Stimulated activated CD8-positive, alpha-beta memory T cell treated with anti-CD3 and anti-CD28 coated beads, Interleukin-12 subunit alpha, Interleukin-12 subunit beta, amount 100 ng/mL, for 24 hours (primary cell): ENCODE data around the gene WIPF2.
"Not testable (repeated sequence)": the region's sequence is repeated elsewhere in the genome, so short reads cannot be mapped to it uniquely, and the experiment has no call there.

Source experiments
- DNase-seq: peaks from one replicate; pipeline ENCODE4 v3.0.0-alpha.2; 2020; ENCODE audit errors: extremely low read depth

WIPF2 gene

DNA sequence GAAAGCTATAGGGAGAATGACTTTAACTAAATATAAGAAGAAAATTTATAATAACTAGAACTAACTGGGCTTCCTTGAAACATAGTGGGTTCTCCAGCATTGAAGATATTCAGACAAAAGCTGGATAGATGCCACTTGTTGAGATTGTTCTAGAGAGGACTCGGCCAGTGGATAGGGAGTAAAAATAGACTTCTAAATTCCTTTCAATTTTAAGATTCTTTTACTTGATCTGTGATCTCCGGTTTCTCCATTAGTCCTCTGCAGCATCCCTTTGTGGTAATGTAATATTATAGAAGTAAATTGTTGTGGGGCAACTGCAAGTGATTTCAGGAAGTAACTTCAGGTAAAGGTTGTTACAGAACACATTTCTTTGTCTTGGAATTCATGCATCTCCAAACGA, 79.6 kb downstream of the WIPF2 start:
- no peak for DNase-seq

GRCh38 chr17:40299159-40299757, 80.2 kb downstream of the WIPF2 start:
- not testable (repeated sequence) for DNase-seq

- no peak for DNase-seq
These were observed 82.2 kb downstream of the WIPF2 start for GRCh38 chr17:40301315-40301714.

GRCh38 chr17:40303009-40303657, 84.0 kb downstream of the WIPF2 start:
- DNase-seq: no peak

DNA sequence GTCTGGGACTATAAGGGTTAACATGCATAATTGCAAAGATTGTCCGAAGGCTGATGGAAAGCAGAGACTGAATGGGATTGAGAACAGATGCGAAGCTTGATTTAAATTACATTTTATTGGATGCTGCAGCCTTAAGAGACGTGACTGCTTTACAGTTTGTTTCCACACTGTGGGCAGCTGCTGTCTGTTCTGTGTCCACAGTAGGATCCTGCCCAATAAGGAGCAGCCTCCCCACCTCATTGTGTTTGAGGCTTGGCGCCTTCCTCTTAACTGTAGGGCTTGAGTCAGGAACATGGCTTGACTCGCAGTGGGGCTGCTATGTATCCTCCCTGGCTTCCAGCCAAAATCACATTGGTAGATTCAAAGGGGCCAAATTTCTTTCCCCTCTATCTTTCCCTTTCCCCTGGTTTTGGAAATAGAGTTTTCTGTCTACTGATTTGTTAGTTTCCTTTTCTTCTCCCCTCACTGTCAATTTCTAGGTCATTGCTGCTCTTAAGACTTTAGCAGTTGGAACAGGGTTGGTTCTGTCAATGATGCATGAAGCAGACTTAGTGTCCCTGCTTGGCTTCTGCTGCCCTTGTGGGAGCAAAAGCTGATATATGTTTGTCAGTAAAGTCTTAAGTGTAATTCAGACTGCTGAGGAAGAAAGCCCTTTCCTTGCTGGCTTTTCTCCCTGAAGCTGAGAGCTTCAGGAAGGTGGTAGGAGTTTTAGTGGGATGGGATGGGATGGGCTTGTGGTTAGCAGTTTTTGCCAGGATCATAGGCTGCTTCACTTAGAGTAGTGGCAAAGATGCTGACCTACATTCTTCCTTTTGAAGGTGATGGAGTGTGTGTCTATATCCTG, 84.8 kb downstream of the WIPF2 start:
- no peak for DNase-seq

DNA sequence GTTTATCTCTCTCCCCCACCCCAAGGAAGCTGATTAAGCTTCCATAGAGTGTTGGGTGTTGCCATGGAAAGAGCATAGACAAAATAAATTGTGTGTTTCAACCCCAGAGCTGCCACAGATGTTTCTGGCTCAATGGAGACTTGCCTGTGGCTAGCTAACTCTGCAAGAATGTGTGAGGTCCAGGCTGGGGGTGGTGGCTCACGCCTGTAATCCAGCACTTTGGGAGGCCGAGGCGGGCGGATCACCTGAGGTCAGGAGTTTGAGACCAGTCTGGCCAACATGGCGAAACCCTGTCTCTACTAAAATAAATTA, 85.4 kb downstream of the WIPF2 start:
- DNase-seq: not testable (repeated sequence)

DNA sequence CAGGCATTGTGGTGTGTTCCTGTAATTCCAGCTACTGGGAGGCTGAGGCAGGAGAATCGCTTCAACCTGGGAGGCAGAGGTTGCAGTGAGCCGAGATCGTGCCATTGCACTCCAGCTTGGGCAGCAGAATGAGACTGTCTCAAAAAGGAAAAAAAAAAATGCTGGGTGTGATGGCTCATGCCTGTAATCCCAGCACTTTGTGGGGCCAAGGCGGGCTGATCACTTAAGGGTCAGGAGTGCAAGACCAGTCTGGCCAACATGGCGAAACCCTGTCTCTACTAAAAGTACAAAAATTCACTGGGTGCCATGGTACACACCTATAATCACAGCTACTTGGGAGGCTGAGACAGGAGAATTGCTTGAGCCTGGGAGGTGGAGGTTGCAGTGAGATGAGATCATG, 85.8 kb downstream of the WIPF2 start:
- not testable (repeated sequence) for DNase-seq

- no peak for DNase-seq
These were observed 87.3 kb downstream of the WIPF2 start for GRCh38 chr17:40306395-40306794.

DNA sequence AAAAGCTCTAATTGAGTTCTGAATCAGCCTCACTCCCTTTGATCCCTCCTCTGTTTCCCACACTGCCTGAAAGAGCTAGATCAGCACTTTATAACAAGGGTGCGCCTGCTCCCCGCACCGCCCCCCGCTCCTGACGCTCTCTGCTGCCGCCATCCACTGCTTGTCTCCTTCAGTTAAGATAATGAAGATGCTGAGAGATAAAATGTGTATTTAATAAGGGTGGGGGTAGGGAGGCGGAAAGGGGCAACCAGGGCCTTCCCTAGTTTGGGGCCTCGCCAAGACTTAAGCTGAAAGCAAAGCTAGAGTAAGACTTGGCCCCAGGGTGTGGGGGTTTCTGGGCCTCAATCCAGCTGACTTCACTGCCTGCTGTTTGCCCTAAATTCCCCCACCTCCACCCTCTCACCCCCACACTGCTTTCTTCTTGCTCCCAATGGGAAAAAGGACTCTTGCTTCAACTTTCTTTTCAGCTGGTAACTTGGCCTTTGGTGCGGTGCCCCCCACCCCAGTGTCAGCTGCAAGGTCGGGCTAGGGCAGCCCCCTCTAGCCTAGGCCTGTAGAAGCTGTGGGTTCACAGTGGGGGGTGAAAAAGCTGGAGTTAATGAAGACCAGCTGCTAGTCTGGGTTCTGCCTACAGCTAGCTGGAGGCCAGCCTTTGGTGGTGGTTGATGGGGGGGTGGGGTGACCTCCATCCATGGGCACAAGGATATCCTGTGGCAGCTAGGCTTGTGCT, 88.1 kb downstream of the WIPF2 start:
- DNase-seq: no peak

- DNase-seq: no peak
These were observed 88.7 kb downstream of the WIPF2 start for GRCh38 chr17:40307740-40308239.

- DNase-seq: no peak
These were observed 90.2 kb downstream of the WIPF2 start, which contains the start of gene RARA for GRCh38 chr17:40309031-40309948. TSS of gene RARA (plus strand) at chr17:40309180. CDS start at chr17:40331219, 22,039 bp downstream.

DNA sequence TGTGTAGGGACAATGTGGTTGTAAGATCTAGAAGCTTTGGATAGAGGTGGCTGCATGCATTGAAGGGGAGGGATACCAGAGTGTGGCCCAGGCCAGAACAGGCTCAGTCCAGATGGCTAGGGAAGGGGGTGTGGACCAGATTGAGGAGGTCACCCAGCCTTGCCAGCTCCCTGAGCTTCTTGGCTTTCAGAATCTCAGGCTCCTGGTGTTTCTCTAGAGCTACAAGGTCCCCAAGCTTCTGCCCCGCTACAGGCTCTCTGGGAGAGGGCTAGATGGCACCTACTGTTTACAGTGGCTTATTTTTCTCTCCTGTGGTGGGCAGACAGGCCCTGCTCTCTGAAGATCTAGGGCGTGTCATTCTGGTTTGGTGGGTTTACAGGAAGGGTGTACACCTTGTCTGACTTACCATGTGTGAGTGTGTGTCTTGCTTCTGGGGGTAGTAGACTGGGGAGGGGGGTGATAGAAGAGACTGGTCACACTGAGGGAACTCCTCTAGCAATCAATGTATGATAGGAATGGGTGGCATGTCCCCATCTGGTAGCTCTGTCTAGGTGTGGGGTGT, 90.9 kb downstream of the WIPF2 start:
- no peak for DNase-seq

- DNase-seq: no peak
These were observed 91.8 kb downstream of the WIPF2 start for GRCh38 chr17:40310882-40311391.

GRCh38 chr17:40311575-40311974, 92.5 kb downstream of the WIPF2 start:
- DNase-seq: no peak

DNA sequence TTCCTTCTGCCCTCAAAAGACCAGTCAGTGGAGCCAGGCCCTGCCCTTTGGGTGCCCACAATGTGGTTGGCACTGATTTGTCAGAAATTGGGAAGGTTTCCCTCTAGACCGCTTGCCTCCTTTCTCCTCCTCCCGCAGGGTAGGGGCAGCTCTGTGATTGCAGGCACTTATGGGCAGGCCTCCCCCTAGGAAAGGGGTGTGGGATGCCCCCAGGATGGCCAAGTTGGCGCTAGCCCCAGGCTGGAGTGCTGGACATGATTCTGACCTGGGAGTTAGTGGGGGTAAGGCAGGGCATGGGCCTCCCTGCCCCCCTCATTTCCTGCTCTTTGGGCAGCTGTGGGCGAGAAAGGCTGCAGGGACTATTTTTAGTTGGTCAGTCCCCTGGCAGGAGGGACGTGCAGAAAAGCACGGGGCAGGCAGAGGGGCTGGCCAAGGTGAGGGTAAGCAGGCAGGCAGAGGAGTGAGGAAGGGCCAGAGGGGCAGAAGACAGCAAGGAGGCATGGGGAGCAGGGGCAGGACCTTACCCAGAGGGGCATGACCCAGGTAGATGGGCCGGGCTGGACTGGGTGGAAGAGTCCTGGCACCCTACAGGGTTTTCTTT, 93.1 kb downstream of the WIPF2 start:
- DNase-seq: no peak

DNA sequence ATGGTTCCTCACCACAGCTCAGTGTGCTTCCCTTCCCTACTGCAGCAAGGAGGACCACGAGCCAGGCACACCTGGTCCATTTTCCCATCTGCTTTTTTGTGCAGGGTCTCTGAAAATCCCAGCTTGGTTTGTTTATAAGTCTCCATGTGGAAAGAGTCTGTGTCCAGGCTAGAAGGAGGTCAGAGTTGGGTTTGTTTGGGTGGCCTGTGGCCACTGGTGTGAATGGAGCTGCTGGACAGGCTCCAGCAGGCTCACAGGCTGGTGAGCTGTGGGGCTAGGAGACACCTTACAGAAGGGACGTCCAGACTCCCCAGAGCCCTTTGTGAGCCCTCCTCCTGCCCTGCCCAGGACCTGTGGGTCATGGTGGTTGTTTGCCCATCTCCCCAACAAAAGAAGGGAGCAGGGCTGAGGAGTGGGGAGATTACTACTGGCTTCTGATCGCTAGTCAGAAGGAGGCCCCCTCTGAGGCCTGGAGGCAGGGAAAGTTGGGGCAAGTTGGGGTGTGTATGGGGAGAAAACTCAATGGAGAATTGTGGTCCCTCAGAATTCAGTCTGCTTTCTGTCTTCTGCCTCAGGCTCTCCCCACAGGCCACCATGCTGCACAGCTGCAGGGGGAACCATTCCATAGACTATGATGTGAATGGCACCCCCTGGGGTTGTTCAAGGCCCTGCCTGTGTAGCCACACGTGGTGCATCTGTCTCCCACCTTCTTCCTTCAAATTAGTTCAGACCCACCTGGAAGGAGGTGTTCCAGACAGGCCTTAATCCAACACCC, 94.0 kb downstream of the WIPF2 start:
- DNase-seq: no peak

DNA sequence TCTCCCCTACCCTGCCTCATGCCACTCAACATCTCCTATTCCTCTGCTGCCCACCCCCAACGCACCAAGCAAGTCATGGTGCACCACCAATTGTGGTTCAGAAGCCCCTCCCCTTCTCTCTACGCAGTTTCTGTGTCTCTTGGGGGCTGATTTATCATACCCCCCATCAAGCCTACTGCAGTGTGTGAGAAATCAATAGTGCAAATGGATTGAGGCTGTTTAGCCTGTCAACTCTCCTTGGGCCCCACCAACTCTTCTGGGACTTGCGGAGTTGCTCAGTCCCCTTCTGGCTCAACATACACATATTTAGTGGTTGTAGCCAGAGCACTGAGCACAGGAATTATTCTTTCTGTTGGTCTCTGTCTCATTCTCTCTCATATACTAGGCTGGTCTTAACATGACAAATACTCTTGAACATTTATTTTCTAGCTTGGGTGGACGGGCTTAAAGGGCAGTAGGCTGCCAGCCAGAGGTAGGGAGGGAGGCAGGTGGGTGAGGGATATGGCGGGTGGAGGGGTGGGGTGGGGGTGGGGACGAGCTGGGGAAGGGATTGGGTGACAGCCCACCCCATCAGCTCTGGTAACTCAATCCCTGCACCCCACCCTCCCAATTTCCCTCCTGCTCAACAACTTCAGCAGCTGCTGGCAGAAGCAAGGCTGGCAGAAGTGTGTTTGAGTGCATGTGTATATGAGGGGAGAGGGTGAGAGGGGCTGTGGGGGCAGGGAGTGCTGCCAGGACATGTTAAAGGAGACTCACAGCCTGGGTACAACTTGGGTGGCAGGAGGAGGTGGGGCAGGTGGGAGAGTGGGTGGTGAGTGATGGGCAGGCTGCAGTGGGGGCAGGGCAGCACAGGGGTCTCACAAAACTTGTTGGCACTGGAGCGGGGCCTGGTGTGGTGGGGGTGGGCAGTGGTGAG, 94.8 kb downstream of the WIPF2 start:
- no peak for DNase-seq

DNA sequence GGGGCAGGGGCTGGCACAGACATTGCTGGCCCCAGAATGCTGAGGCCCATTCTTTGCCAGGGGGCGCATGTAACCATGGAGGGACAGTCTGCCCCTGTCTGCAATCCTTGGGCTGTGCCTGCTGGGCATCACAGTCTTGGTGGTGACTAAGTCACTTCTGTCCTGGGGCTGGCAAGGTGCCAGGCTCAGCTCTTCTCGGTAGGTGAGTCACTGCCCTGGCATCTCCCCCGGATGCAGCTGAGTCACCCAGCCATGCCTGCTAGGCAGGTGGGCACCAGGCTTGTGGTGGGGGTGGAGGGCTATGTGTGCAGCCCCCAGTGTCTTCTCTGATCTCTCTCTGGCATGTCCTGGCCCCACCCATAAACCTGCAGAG, 95.5 kb downstream of the WIPF2 start:
- DNase-seq: peak; percentile 62
